ENCODE data around the gene RPTOR. TPM values are rescaled to one million over a fixed set of nuclear protein-coding genes. Genes with fewer than 3 reads are reported as not detected.

Gene RPTOR
- polyA plus RNA-seq, 1 of the 3 experiments (the other 2 are of a cell fraction) = 14.9 TPM

DNA sequence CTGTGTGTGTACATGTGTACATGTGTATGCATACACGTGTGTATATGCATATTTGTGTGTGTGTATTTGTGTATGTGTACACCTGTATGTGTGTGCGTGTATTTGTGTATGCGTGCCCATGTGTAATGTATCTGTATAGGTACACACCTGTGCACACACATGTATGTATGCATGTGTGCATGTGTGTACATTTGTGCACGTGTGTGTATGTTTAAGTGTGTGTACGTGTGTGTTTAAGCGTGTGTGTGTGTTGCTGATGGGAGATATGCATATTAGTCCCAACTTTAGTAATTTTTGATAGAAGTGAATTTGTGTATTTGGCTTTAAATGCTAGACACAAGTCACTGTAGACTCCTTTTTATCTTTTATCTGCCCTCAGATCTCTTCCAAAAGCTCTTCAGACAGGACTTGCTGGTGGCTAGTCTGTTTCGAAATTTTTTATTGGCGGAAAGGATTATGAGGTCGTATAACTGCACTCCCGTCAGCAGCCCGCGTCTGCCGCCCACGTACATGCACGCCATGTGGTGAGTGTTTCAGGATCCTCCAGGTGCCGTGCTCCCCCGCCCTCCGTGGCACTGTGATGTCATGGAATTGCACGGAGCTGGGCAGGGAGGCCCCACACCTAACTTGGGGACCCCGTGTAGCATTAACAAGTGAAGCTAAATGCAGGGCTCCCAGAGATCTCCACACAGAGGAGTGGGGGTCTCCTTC lies 278.2 kb downstream of the RPTOR start:
- H3K9ac ChIP-seq = no peak overlapping the region

More for the DNA sequence above, 278.2 kb downstream of the RPTOR start:
- WGBS (ENCODE audit: low lambda C conversion rate) = 89% methylated on average over 20 of the region's 20 CpGs
- Histone ChIP-seq H4K20me1 (ENCODE audit: insufficient read depth) (no peaks in the 10 kb centered on the region), H3K36me3 (replicated peaks in 1 of 2; ENCODE audit: control insufficient read depth in 1 of 2, insufficient read depth in 2 of 2, low read length in 1 of 2) (peaks cover 5 to 30% of the 10 kb centered on the region in 2 experiments), H3K9me3 (no peaks in the 10 kb centered on the region), H3K4me2 (no peak overlapping the region), H3K4me1 (ENCODE audit: control insufficient read depth in 1 of 2, insufficient read depth in 2 of 2, low read depth in 1 of 2, low read length in 1 of 2) (peaks cover 18 to 44% of the 10 kb centered on the region in 2 experiments; a peak in 3 of 4 replicates), H3K27me3 (ENCODE audit: insufficient read depth) (no peaks in the 10 kb centered on the region), H3K4me3 (ENCODE audit: low read depth in 2 of 2, low read length in 1 of 2) (no peak overlapping the region), H3F3A (replicated peaks; ENCODE audit: insufficient read depth) (peaks cover 6% of the 10 kb centered on the region), H3K9me2 (no peaks in the 10 kb centered on the region), H2AFZ (ENCODE audit: low read depth) (no peak overlapping the region), H3K79me2 (ENCODE audit: insufficient read depth) (no peaks in the 10 kb centered on the region), H3K27ac (ENCODE audit: low read depth in 2 of 2, low read length in 1 of 2) (no peak overlapping the region)
- no peak for DNase-seq
- ChIA-PET POLR2A (no interaction called here), CTCF (no interaction called here)
- TF ChIP-seq TAF1 (IDR thresholded peaks at IDR 0.05; ENCODE audit: borderline replicate concordance, low read depth, low read length) = no peak
- no peak for TF ChIP-seq RAD21 (IDR thresholded peaks at IDR 0.05; ENCODE audit: low read length)
- TF ChIP-seq CHD2 (IDR thresholded peaks at IDR 0.05; ENCODE audit: low read length, partially characterized antibody) = no peak
- no peak for TF ChIP-seq SMC3 (IDR thresholded peaks at IDR 0.05; ENCODE audit: low read depth, low read length)
- TF ChIP-seq MAX (IDR thresholded peaks at IDR 0.05; ENCODE audit: low read depth) = no peak
- TF ChIP-seq GABPA (IDR thresholded peaks at IDR 0.05; ENCODE audit: low read depth) = no peak
- TF ChIP-seq RCOR1 (IDR thresholded peaks at IDR 0.05; ENCODE audit: low read length) = no peak
- TF ChIP-seq, protein P1, sequence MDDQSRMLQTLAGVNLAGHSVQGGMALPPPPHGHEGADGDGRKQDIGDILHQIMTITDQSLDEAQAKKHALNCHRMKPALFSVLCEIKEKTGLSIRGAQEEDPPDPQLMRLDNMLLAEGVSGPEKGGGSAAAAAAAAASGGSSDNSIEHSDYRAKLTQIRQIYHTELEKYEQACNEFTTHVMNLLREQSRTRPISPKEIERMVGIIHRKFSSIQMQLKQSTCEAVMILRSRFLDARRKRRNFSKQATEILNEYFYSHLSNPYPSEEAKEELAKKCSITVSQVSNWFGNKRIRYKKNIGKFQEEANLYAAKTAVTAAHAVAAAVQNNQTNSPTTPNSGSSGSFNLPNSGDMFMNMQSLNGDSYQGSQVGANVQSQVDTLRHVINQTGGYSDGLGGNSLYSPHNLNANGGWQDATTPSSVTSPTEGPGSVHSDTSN (IDR thresholded peaks at IDR 0.05) = no peak
- TF ChIP-seq TCF12 (IDR thresholded peaks at IDR 0.05) = no peak
- no peak for TF ChIP-seq EP300 (IDR thresholded peaks at IDR 0.05; ENCODE audit: borderline replicate concordance in 1 of 2, low read depth in 1 of 2, low read length in 1 of 2)
- TF ChIP-seq SIN3A (IDR thresholded peaks at IDR 0.05; ENCODE audit: borderline replicate concordance, low read depth, low read length) = no peak
- TF ChIP-seq FOXM1 (IDR thresholded peaks at IDR 0.05; ENCODE audit: low read depth) = no peak
- no peak for TF ChIP-seq RXRA (IDR thresholded peaks at IDR 0.05; ENCODE audit: borderline replicate concordance, low read depth)
- no peak for TF ChIP-seq POLR2AphosphoS5 (IDR thresholded peaks at IDR 0.05; ENCODE audit: low read depth, low read length)
- no peak for TF ChIP-seq NRF1 (IDR thresholded peaks at IDR 0.05; ENCODE audit: low read depth, low read length)
- TF ChIP-seq USF2 (IDR thresholded peaks at IDR 0.05; ENCODE audit: borderline replicate concordance, low read depth, low read length) = no peak
- TF ChIP-seq REST (IDR thresholded peaks at IDR 0.05; ENCODE audit: low read depth, low read length) = no peak
- TF ChIP-seq FOXJ3 (CRISPR knock-in tag; IDR thresholded peaks at IDR 0.05) = no peak
- no peak for TF ChIP-seq YY1 (IDR thresholded peaks at IDR 0.05; ENCODE audit: low read depth)
